ENCODE measurements around the gene AFF3. TPM values are rescaled to one million over a fixed set of nuclear protein-coding genes. Genes with fewer than 3 reads are reported as not detected.

AFF3 gene
- total and polyA plus RNA-seq, 2 of the 4 experiments (the other 2 are of a cell fraction), result 12.9 to 14.3 TPM

DNA sequence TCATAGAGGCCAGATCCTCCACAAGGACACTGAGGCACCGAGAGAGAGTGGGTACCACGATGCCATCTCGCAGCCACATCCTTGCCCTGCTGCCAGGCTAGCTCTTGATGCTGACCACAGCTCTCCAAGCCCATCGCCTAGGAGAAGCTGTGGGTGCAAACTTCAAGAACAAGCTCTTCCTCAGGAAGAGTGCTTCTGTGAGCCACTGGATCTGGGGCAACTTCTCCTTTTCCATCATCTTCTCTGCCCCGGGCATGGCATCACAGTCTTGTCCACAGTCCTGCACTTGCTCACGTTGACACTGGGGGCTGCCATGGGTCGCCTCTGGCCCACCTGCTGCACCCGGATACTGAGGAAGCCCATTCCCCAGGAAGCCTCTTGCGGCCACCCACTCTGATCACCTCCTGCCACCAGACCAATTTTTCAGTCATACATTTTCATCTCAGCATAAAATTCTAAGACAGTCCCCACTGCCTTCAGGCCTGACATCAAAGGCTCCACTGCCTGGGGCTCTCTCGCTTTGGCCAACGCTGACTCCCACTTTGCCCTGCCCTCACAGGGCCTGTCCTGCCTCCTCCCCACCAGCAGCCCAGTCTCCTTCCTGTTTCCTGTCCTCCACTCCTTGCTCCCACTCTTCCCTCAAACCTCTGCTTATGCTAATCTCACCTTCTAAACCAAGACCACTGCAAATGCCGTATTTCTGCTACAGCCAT, 243.9 kb downstream of the AFF3 start:
- no peak for DNase-seq
- H4K20me1 ChIP-seq (ENCODE audit: insufficient read depth, low read length), result no peaks in the 10 kb centered on the region
- in situ Hi-C loops (cut with MboI; ENCODE audit: low sequenced_read_pairs) (no loop called here), intact Hi-C loops (cut with micrococcal nuclease) (no loop called here), dilution Hi-C loops (cut with HindIII; ENCODE audit: low sequenced_read_pairs, unreplicated experiment) (no loop called here)
- peak overlapping the region; percentile 66; the same call in 1 of the 2 replicates for H3K14ac ChIP-seq (replicated peaks; ENCODE audit: low read depth, low read length)
- WGBS, 2 experiments (ENCODE audit: extremely low coverage in 2 of 2, insufficient read length in 1 of 2), result 94% methylated on average over 7 of the region's 12 CpGs; no CpG with 5 or more reads in 1 of the 2 experiments
- H3K79me1 ChIP-seq (ENCODE audit: low read depth in 1 of 2, low read length in 2 of 2), result peaks cover 4 to 25% of the 10 kb centered on the region in 2 experiments; a peak in 1 of 4 replicates
- H2BK20ac ChIP-seq (ENCODE audit: low read depth, low read length), result no peak overlapping the region; the same call in 1 of the 2 replicates
- H3K9me3 ChIP-seq (ENCODE audit: control insufficient read depth, insufficient read depth, low read length), result no peaks in the 10 kb centered on the region
- no peak overlapping the region; the same call in 1 of the 2 replicates for H3K4ac ChIP-seq (ENCODE audit: low read depth, low read length)
- no peak overlapping the region for H3K56ac ChIP-seq (ENCODE audit: extremely low read depth, insufficient read depth, low read length)
- peak overlapping the region; percentile 23; the same call in 1 of the 2 replicates for H3K18ac ChIP-seq (ENCODE audit: low read depth, low read length)
- no peak overlapping the region for H4K5ac ChIP-seq (ENCODE audit: low read depth, low read length)
- no peaks in the 10 kb centered on the region for H3K27me3 ChIP-seq (ENCODE audit: control insufficient read depth, insufficient read depth, low read length)
- BruUV-seq (replicated peaks), result no TSS peak
- no peak overlapping the region for H3K9ac ChIP-seq (ENCODE audit: low read depth, low read length)
- H3K36me3 ChIP-seq (ENCODE audit: control insufficient read depth, insufficient read depth, low read length), result peaks cover 3% of the 10 kb centered on the region
- H3K4me1 ChIP-seq (ENCODE audit: control insufficient read depth, insufficient read depth, low read length), result peaks cover 7% of the 10 kb centered on the region; the same call in 1 of the 2 replicates
- no peak overlapping the region for H2BK15ac ChIP-seq (ENCODE audit: low read depth, low read length)
- CTCF ChIA-PET, result no interaction called here
- peaks cover 20% of the 10 kb centered on the region for H3K9me1 ChIP-seq (ENCODE audit: insufficient read depth, low read length)
- peak overlapping the region; percentile 43; the same call in 1 of the 2 replicates for H2AK5ac ChIP-seq (ENCODE audit: low read depth, low read length)
- no peak overlapping the region for H2BK5ac ChIP-seq (ENCODE audit: low read depth, low read length, poor library complexity, severe bottlenecking)
- H3K4me2 ChIP-seq (ENCODE audit: low read depth, low read length), result no peak overlapping the region
- no peak overlapping the region for H2BK120ac ChIP-seq (ENCODE audit: low read depth, low read length)
- H3K4me3 ChIP-seq (ENCODE audit: insufficient read depth, low read depth, low read length), result no peak overlapping the region
- H2AFZ ChIP-seq (replicated peaks; ENCODE audit: low read length, poor library complexity), result no peak overlapping the region
- POLR2A ChIA-PET (ENCODE audit: unreplicated experiment), result no interaction called here
- H3K27ac ChIP-seq (ENCODE audit: insufficient read depth, low read length), result no peak overlapping the region
- H4K91ac ChIP-seq (ENCODE audit: insufficient read depth, low read depth, low read length), result no peak overlapping the region
- ATAC-seq (ENCODE audit: low read depth), result no peak
- no peak overlapping the region for H2AK9ac ChIP-seq (replicated peaks; ENCODE audit: low read depth, low read length, poor library complexity)
- H3K23ac ChIP-seq (ENCODE audit: low read depth, low read length), result no peak overlapping the region
- no peak overlapping the region for H4K8ac ChIP-seq (ENCODE audit: low read depth in 2 of 2, low read length in 2 of 2)
- no peak for TF ChIP-seq BHLHE40 (IDR thresholded peaks at IDR 0.05; ENCODE audit: low read depth, low read length)
- TF ChIP-seq RFX5 (IDR thresholded peaks at IDR 0.05; ENCODE audit: low read depth, low read length), result no peak
- TF ChIP-seq MXI1 (IDR thresholded peaks at IDR 0.05; ENCODE audit: borderline replicate concordance, low read depth, low read length), result no peak
- TF ChIP-seq RAD21 (IDR thresholded peaks at IDR 0.05; ENCODE audit: low read length), result no peak
- no peak for TF ChIP-seq MAFK (IDR thresholded peaks at IDR 0.05; ENCODE audit: low read depth, low read length)
- TF ChIP-seq SMC3 (IDR thresholded peaks at IDR 0.05; ENCODE audit: low read depth, low read length), result no peak
- TF ChIP-seq FOS (IDR thresholded peaks at IDR 0.05; ENCODE audit: low read depth, low read length), result no peak
- TF ChIP-seq NFE2L2 (IDR thresholded peaks at IDR 0.05; ENCODE audit: low read depth, low read length), result no peak
- no peak for TF ChIP-seq CHD1 (IDR thresholded peaks at IDR 0.05; ENCODE audit: low read depth, low read length)
- TF ChIP-seq POLR2A (IDR thresholded peaks at IDR 0.05; ENCODE audit: low read depth, low read length), result no peak
- TF ChIP-seq, protein P1, sequence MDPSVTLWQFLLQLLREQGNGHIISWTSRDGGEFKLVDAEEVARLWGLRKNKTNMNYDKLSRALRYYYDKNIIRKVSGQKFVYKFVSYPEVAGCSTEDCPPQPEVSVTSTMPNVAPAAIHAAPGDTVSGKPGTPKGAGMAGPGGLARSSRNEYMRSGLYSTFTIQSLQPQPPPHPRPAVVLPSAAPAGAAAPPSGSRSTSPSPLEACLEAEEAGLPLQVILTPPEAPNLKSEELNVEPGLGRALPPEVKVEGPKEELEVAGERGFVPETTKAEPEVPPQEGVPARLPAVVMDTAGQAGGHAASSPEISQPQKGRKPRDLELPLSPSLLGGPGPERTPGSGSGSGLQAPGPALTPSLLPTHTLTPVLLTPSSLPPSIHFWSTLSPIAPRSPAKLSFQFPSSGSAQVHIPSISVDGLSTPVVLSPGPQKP (IDR thresholded peaks at IDR 0.05; ENCODE audit: borderline replicate concordance, low read depth, low read length), result no peak
- TF ChIP-seq, protein P2, sequence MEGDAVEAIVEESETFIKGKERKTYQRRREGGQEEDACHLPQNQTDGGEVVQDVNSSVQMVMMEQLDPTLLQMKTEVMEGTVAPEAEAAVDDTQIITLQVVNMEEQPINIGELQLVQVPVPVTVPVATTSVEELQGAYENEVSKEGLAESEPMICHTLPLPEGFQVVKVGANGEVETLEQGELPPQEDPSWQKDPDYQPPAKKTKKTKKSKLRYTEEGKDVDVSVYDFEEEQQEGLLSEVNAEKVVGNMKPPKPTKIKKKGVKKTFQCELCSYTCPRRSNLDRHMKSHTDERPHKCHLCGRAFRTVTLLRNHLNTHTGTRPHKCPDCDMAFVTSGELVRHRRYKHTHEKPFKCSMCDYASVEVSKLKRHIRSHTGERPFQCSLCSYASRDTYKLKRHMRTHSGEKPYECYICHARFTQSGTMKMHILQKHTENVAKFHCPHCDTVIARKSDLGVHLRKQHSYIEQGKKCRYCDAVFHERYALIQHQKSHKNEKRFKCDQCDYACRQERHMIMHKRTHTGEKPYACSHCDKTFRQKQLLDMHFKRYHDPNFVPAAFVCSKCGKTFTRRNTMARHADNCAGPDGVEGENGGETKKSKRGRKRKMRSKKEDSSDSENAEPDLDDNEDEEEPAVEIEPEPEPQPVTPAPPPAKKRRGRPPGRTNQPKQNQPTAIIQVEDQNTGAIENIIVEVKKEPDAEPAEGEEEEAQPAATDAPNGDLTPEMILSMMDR (conservative IDR thresholded peaks at IDR 0.05; ENCODE audit: low read depth, low read length), result no peak
- TF ChIP-seq MAZ (IDR thresholded peaks at IDR 0.05; ENCODE audit: borderline replicate concordance, low read depth, low read length), result no peak
- TF ChIP-seq RCOR1 (IDR thresholded peaks at IDR 0.05; ENCODE audit: insufficient replicate concordance, low read length), result no peak
- TF ChIP-seq CEBPB (IDR thresholded peaks at IDR 0.05; ENCODE audit: low read depth, low read length), result no peak

All from IMR-90 (cell line).